T-helper 2 cell treated with Interferon-gamma antibody and Interleukin-4, amounts not matched to agents 5 μg/mL and 100 μg/mL, for 36 hours (primary cell): Measurements from ENCODE around the gene SIK3.
A peak's percentile ranks its signal among the peaks of the same experiment; 100 is the strongest.

Experiments
- DNase-seq: peaks from one replicate; pipeline ENCODE4 v3.0.0; 2021; ENCODE audit warnings: low spot score
- H3K27ac Mint-ChIP-seq: one replicate; pipeline ENCODE4 v1.8.0; 2021; ENCODE audit warnings: mild to moderate bottlenecking, mixed read lengths
- H3K27me3 Mint-ChIP-seq: one replicate; pipeline ENCODE4 v1.8.0; 2021; ENCODE audit warnings: low read depth, mixed read lengths
- H3K36me3 Mint-ChIP-seq: one replicate; pipeline ENCODE4 v1.8.0; 2021; ENCODE audit warnings: low read depth, mixed read lengths
- H3K4me1 Mint-ChIP-seq: one replicate; pipeline ENCODE4 v1.8.0; 2021; ENCODE audit warnings: low read depth, mixed read lengths
- H3K4me3 Mint-ChIP-seq: one replicate; pipeline ENCODE4 v1.8.0; 2022; ENCODE audit warnings: mild to moderate bottlenecking, moderate library complexity, mixed read lengths
- H3K9me3 Mint-ChIP-seq: one replicate; pipeline ENCODE4 v1.8.0; 2021; ENCODE audit warnings: mixed read lengths

SIK3 gene

DNA sequence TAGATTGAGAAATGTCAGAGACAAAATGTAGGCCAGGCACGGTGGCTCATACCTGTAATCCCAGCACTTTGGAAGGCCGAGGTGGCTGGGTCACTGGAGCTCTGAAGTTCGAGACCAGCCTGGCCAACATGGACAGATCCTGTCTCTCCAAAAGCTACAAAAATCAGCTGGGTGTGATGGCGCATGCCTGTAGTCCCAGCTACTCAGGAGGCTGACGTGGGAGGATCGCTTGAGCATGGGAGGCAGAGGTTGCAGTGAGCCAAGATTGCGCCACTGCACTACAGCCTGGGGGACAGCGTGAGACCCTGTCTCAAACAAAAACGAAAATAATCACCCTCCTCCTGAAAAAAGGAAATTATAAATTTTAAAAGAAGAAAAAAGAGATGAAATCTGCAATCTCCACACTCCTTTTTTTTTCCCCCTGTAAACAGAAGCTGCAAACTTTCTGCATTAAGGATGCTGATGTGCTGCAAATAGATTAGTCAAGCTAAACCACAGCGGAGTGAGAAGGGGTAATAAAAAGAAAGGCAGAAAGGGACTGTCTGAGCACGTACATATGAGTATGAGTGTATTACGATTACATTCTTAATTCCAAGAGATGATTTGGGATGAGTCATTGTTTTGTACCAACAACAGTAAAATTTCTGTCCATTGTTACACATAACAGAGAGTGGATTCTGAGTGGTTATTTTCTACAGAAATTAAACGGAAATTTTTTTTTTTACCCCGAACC, 87.3 kb downstream of the SIK3 start:
- peak overlapping the region; percentile 16 for H3K4me3 Mint-ChIP-seq
- H3K9me3 Mint-ChIP-seq: no peaks in the 10 kb centered on the region
- peaks cover 22% of the 10 kb centered on the region for H3K4me1 Mint-ChIP-seq

GRCh38 chr11:117009905-117010605, 88.2 kb downstream of the SIK3 start:
- DNase-seq: no peak
- Mint-ChIP-seq H3K36me3 (peaks cover 2% of the 10 kb centered on the region), H3K4me1 (peaks cover 26% of the 10 kb centered on the region), H3K27me3 (no peaks in the 10 kb centered on the region), H3K9me3 (no peaks in the 10 kb centered on the region), H3K4me3 (no peak overlapping the region), H3K27ac (no peak overlapping the region)

More for the DNA sequence above, 87.3 kb downstream of the SIK3 start:
- peak; percentile 32 for DNase-seq
- Mint-ChIP-seq H3K27me3 (no peaks in the 10 kb centered on the region), H3K36me3 (peaks cover 3% of the 10 kb centered on the region), H3K27ac (peak overlapping the region; percentile 73)

DNA sequence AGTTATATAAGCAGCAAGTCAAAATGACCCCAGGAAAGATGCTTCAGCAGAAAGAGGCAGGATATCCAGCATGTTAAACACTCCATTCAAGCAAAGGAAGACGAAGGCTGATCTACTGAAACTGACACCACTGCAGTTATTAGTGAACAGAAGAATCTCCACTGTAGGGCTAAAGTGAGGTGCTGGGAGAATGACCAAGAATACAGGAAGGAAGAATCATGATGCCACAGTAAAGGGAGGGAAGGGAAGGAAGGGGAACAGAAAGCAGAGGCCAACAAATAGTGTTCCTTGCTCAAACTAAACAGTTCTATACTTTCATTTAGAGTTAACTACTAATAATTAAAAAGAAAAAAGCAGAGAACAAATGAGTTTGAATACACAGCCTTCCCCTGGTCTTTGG, 92.5 kb downstream of the SIK3 start:
- Mint-ChIP-seq H3K4me1 (peaks cover 47% of the 10 kb centered on the region), H3K27me3 (no peaks in the 10 kb centered on the region), H3K9me3 (no peaks in the 10 kb centered on the region), H3K36me3 (peaks cover 6% of the 10 kb centered on the region), H3K27ac (no peak overlapping the region), H3K4me3 (no peak overlapping the region)
- DNase-seq: no peak

GRCh38 chr11:117002639-117003299, 95.5 kb downstream of the SIK3 start:
- H3K27me3 Mint-ChIP-seq: no peaks in the 10 kb centered on the region
- DNase-seq: peak; percentile 55
- H3K4me3 Mint-ChIP-seq: peak overlapping the region; percentile 41
- H3K36me3 Mint-ChIP-seq: peaks cover 9% of the 10 kb centered on the region
- peaks cover 52% of the 10 kb centered on the region for H3K4me1 Mint-ChIP-seq
- H3K27ac Mint-ChIP-seq: peak overlapping the region; percentile 92
- no peaks in the 10 kb centered on the region for H3K9me3 Mint-ChIP-seq

- Mint-ChIP-seq H3K27me3 (no peaks in the 10 kb centered on the region), H3K4me1 (peaks cover 46% of the 10 kb centered on the region), H3K4me3 (no peak overlapping the region), H3K27ac (no peak overlapping the region), H3K9me3 (no peaks in the 10 kb centered on the region), H3K36me3 (peaks cover 8% of the 10 kb centered on the region)
- DNase-seq: no peak
Measured at GRCh38 chr11:117000014-117000737, 98.1 kb downstream of the SIK3 start.

GRCh38 chr11:116997071-116997470, 101.2 kb downstream of the SIK3 start:
- Mint-ChIP-seq H3K36me3 (peaks cover 6% of the 10 kb centered on the region), H3K4me3 (no peak overlapping the region), H3K27ac (no peak overlapping the region), H3K27me3 (no peaks in the 10 kb centered on the region), H3K9me3 (no peaks in the 10 kb centered on the region), H3K4me1 (peaks cover 40% of the 10 kb centered on the region)
- no peak for DNase-seq

- H3K27ac Mint-ChIP-seq: no peak overlapping the region
- H3K27me3 Mint-ChIP-seq: no peaks in the 10 kb centered on the region
- no peaks in the 10 kb centered on the region for H3K9me3 Mint-ChIP-seq
- H3K4me1 Mint-ChIP-seq: peaks cover 32% of the 10 kb centered on the region
- no peak for DNase-seq
- H3K4me3 Mint-ChIP-seq: no peak overlapping the region
- peaks cover 3% of the 10 kb centered on the region for H3K36me3 Mint-ChIP-seq
Measured at GRCh38 chr11:116994195-116994594, 104.0 kb downstream of the SIK3 start.

DNA sequence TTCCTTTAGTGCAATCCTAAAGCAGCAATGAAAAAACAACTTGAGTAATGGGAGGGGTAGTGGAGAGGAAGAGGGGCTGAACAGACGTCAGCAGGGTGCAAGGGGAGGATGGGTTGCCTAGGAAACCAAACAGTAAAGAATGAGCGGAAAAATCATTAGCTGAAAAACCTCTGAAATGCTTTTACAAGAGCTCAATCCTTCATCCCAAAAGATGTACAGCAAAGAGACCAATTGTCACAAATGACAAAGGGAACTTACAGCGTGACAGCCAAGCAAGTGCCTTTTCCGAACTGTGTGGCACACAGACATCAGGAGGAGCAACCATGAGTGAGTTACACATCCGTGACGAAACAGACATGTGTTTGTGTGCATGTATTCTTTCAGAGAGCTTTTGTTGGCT, 104.6 kb downstream of the SIK3 start:
- Mint-ChIP-seq H3K27me3 (no peaks in the 10 kb centered on the region), H3K36me3 (peaks cover 3% of the 10 kb centered on the region), H3K27ac (no peak overlapping the region), H3K4me3 (no peak overlapping the region), H3K4me1 (peaks cover 36% of the 10 kb centered on the region), H3K9me3 (no peaks in the 10 kb centered on the region)
- DNase-seq: no peak

DNA sequence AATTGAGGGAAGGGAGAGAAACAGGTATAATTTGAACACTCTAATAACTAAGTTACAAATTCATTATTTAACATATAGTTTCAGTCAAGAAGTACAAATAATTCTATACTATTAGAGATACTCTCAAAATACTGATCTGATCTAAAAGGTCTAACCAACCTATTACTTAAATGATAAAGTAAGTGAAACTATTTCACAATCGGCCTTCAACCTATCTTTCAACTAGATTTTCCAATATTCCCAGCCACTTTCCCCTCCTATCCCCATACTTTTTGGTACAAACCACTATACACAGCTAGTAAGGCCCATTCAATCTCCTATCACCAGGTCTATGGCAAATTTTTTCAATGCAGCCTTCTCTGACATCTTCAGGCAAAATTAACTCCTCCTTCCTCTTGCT, 106.7 kb downstream of the SIK3 start:
- Mint-ChIP-seq H3K9me3 (no peaks in the 10 kb centered on the region), H3K4me3 (no peak overlapping the region), H3K36me3 (peaks cover 1% of the 10 kb centered on the region), H3K27ac (no peak overlapping the region), H3K4me1 (peaks cover 50% of the 10 kb centered on the region), H3K27me3 (no peaks in the 10 kb centered on the region)
- no peak for DNase-seq

DNA sequence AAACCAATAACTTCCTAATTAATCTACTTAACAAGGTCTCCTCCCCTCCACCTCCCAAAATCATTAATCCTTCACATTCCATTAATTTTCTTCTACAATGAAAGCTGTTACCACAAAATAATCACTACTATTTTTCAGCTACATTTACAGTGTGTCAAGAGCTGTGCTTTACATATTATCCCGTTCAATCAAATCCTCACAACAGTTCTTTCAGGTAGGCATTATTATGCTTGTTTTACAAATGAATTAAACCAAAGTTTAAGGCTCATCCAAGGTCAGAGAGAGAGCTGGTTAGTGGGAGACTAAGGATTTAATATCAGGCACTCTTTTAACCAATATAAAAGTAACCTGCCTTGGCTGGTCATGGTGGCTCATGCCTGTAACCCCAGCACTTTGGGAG, 107.4 kb downstream of the SIK3 start:
- Mint-ChIP-seq H3K4me1 (peaks cover 52% of the 10 kb centered on the region), H3K27me3 (no peaks in the 10 kb centered on the region), H3K27ac (no peak overlapping the region), H3K4me3 (no peak overlapping the region), H3K9me3 (no peaks in the 10 kb centered on the region), H3K36me3 (peaks cover 1% of the 10 kb centered on the region)
- DNase-seq: no peak

GRCh38 chr11:116990061-116990473, 108.2 kb downstream of the SIK3 start:
- Mint-ChIP-seq H3K4me3 (no peak overlapping the region), H3K4me1 (peaks cover 49% of the 10 kb centered on the region), H3K36me3 (no peaks in the 10 kb centered on the region), H3K27ac (no peak overlapping the region), H3K27me3 (no peaks in the 10 kb centered on the region), H3K9me3 (no peaks in the 10 kb centered on the region)
- DNase-seq: no peak

DNA sequence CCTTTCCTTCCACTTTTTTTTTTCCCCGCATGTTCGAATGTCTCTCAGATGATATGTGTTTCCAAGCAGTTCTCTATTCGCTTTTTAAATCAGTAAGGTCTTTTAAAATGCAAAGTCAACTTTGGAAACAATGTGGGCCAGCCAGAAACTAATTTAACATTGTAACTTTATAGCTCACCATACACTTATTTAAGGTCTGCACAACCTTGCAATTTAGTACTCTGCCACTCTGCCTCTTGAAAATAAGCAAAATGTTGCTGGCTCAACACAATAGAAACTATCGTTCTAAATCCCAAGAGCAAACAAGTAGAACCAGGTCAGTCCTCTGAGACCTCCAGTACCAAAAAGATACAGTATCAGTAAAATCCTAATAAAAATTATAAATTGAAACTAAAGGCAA, 109.0 kb downstream of the SIK3 start:
- Mint-ChIP-seq H3K27me3 (no peaks in the 10 kb centered on the region), H3K27ac (no peak overlapping the region), H3K9me3 (no peaks in the 10 kb centered on the region), H3K4me3 (no peak overlapping the region), H3K4me1 (peaks cover 51% of the 10 kb centered on the region), H3K36me3 (no peaks in the 10 kb centered on the region)
- DNase-seq: no peak

GRCh38 chr11:116986521-116987105, 111.6 kb downstream of the SIK3 start:
- Mint-ChIP-seq H3K4me3 (peak overlapping the region; percentile 42), H3K4me1 (peaks cover 44% of the 10 kb centered on the region), H3K36me3 (no peaks in the 10 kb centered on the region), H3K27me3 (no peaks in the 10 kb centered on the region), H3K9me3 (no peaks in the 10 kb centered on the region), H3K27ac (peak overlapping the region; percentile 43)
- peak; percentile 15 for DNase-seq
